ENCODE measurements around the gene ZNF782. TPM values are rescaled to one million over a fixed set of nuclear protein-coding genes. Genes with fewer than 3 reads are reported as not detected.
"Not testable (repeated sequence)": the region's sequence is repeated elsewhere in the genome, so short reads cannot be mapped to it uniquely, and the experiment has no call there.

ZNF782 gene
- polyA plus RNA-seq (2013, experiment 1 of 2) = 0.80 TPM
- polyA plus RNA-seq (2013, experiment 2 of 2) = 0.89 TPM

DNA sequence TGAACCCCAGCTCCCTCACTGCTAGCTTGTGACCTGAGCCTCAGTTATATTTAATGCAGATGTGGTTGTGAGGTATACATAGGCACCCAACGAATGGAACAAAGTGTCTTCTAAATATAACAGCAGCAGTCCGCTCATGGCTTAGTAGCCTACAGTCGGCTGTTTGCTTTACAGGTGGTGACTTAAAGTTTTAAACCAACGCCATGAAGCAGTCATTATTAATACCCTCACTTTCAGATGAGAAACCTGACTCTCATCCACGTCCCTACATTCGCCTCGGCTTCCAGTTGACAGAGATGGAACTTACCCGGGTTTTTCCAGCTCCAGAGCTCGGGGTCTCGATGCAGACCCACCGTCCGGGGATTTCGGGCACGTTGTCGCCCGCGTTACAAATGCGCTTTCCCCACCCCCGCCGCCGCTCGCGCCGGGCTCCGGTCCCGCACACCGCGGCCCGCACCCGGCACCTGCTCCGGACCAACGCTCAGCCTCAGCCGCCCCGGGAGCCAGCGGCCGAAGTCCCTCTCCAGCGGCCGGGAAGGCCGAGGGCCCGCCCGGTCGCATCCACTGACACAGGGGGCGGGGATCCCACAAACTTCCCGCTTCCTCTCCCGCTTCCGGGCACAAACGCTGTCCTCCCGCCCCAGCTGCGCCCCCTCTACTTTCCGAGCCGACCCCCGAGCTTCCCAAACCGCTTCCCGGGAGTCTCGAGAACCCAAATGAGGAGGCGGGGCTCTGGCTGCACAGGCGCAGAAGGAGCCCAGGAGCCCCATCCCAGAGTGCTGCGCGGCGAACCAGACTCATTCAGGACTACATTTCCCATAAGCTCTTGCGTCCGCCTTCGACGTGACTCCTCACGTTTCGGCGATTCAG is at the start of gene ZNF782:
Gene ZNF782 (minus strand): TSS at position 734 of the 870 bp plus-strand sequence. CDS start 2,553 bp downstream, outside the sequence.
- Histone ChIP-seq H3K18ac (ENCODE audit: low read depth in 1 of 2, low read length in 2 of 2) (peak within 1 kb of the TSS in 1 of 2 experiments; percentile 76), H3K9me3 (ENCODE audit: control insufficient read depth, low read length) (peaks cover 8% of the 10 kb centered on the region), H3K23ac (ENCODE audit: low read length in 2 of 2) (peak within 1 kb of the TSS in 1 of 2 experiments; percentile 52), H2BK12ac (ENCODE audit: low read length in 2 of 2) (no peak within 1 kb of the TSS), H2AK5ac (ENCODE audit: low read length, severe bottlenecking) (no peak within 1 kb of the TSS), H3K4ac (ENCODE audit: low read depth in 1 of 2, low read length in 2 of 2) (peak within 1 kb of the TSS; percentile 27 to 50), H3K4me1 (ENCODE audit: control insufficient read depth, insufficient read depth, low read depth, low read length) (peaks cover 19% of the 10 kb centered on the region), H2AFZ (ENCODE audit: low read depth, low read length) (peak within 1 kb of the TSS; percentile 89), H3K79me1 (replicated peaks; ENCODE audit: low read length, poor library complexity, severe bottlenecking) (peaks cover 18% of the 10 kb centered on the region), H3K27ac (ENCODE audit: low read length, poor library complexity, severe bottlenecking) (no peak within 1 kb of the TSS), H2BK15ac (ENCODE audit: low read depth, poor library complexity, severe bottlenecking) (no peak within 1 kb of the TSS), H2BK5ac (ENCODE audit: low read depth, low read length, poor library complexity, severe bottlenecking) (no peak within 1 kb of the TSS), H3K4me3 (ENCODE audit: insufficient read depth in 1 of 2, low read depth in 1 of 2, low read length in 2 of 2) (peak within 1 kb of the TSS; percentile 88 to 91), H3K4me2 (ENCODE audit: low read length, poor library complexity, severe bottlenecking) (peak within 1 kb of the TSS; percentile 92), H4K8ac (ENCODE audit: low read length) (peak within 1 kb of the TSS; percentile 82), H3K36me3 (ENCODE audit: control insufficient read depth in 1 of 2, insufficient read depth in 2 of 2, low read depth in 1 of 2, low read length in 2 of 2) (peaks cover 3 to 7% of the 10 kb centered on the region in 2 experiments), H3K27me3 (ENCODE audit: control insufficient read depth in 1 of 2, insufficient read depth in 1 of 2, low read length in 2 of 2) (peaks cover 0 to 9% of the 10 kb centered on the region in 2 experiments), H3K14ac (ENCODE audit: low read length in 2 of 2) (peak within 1 kb of the TSS in 1 of 2 experiments; percentile 70), H4K91ac (ENCODE audit: low read length) (no peak within 1 kb of the TSS), H3K9ac (ENCODE audit: low read length) (peak within 1 kb of the TSS; percentile 87), H2BK120ac (ENCODE audit: low read depth, low read length) (no peak within 1 kb of the TSS)
- under 1% methylated on average over 62 of the region's 67 CpGs for WGBS
- DNase-seq = peak; percentile 95

DNA sequence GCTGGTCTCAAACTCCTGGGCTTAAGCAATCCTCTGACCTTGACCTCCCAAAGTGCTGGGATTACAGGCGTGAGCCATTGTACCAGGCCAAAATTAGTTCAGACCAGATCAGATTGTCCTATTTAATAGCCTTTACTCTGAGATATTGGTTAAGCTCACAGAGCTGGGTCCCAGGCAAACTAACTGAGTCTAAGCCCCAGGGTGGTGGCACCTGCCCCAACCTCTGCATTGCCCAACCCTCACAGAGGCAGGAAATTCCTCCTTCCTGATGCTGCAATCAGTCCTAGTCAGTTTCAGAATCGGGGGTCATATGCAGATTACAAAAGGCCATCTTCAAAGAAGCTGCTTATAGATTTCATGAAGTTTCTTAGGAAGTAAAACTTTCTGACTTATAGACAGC is 45.7 kb upstream of the ZNF782 start:
- H2BK15ac ChIP-seq (ENCODE audit: low read depth, poor library complexity, severe bottlenecking); H2AFZ ChIP-seq (ENCODE audit: low read depth, low read length); DNase-seq; H4K91ac ChIP-seq (ENCODE audit: low read length); H3K4me1 ChIP-seq (ENCODE audit: control insufficient read depth, insufficient read depth, low read depth, low read length); H3K14ac ChIP-seq (ENCODE audit: low read length in 2 of 2); H2BK120ac ChIP-seq (ENCODE audit: low read depth, low read length); H3K79me1 ChIP-seq (replicated peaks; ENCODE audit: low read length, poor library complexity, severe bottlenecking); H3K23ac ChIP-seq (ENCODE audit: low read length in 2 of 2); H3K4me2 ChIP-seq (ENCODE audit: low read length, poor library complexity, severe bottlenecking); H3K4ac ChIP-seq (ENCODE audit: low read depth in 1 of 2, low read length in 2 of 2); H3K9me3 ChIP-seq (ENCODE audit: control insufficient read depth, low read length); H2AK5ac ChIP-seq (ENCODE audit: low read length, severe bottlenecking); H2BK5ac ChIP-seq (ENCODE audit: low read depth, low read length, poor library complexity, severe bottlenecking); H4K8ac ChIP-seq (ENCODE audit: low read length); H3K4me3 ChIP-seq (ENCODE audit: insufficient read depth in 1 of 2, low read depth in 1 of 2, low read length in 2 of 2); H2BK12ac ChIP-seq (ENCODE audit: low read length in 2 of 2); H3K27me3 ChIP-seq (ENCODE audit: control insufficient read depth in 1 of 2, insufficient read depth in 1 of 2, low read length in 2 of 2); H3K9ac ChIP-seq (ENCODE audit: low read length); H3K18ac ChIP-seq (ENCODE audit: low read depth in 1 of 2, low read length in 2 of 2); H3K27ac ChIP-seq (ENCODE audit: low read length, poor library complexity, severe bottlenecking): not testable (repeated sequence)
- peaks cover 0 to 13% of the 10 kb centered on the region in 2 experiments for H3K36me3 ChIP-seq (ENCODE audit: control insufficient read depth in 1 of 2, insufficient read depth in 2 of 2, low read depth in 1 of 2, low read length in 2 of 2)
- no CpG with 5 or more reads among the region's 2 CpGs for WGBS

DNA sequence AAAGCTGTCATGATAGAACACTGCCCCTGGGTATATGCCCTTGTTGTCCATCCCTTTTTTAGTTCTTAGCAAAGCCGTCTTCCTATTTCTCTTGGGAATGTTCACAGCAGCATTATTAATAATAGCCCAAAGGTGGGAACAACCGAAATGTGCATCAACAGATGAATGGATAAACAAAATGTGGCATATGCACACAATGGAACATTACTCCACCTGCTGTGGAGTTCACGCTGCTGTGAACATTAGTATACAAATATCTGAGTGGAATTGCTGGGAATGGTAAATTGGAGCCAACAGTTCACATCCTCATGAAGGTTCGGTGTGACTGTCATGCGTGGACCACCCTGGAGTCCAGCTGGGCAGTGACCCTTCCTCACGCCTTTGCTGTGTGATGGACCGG is 37.8 kb upstream of the ZNF782 start:
- Histone ChIP-seq H2AFZ (ENCODE audit: low read depth, low read length) (no peak overlapping the region), H2AK5ac (ENCODE audit: low read length, severe bottlenecking) (no peak overlapping the region), H3K27me3 (ENCODE audit: control insufficient read depth in 1 of 2, insufficient read depth in 1 of 2, low read length in 2 of 2) (no peaks in the 10 kb centered on the region), H3K14ac (ENCODE audit: low read length in 2 of 2) (no peak overlapping the region), H4K8ac (ENCODE audit: low read length) (no peak overlapping the region), H3K79me1 (replicated peaks; ENCODE audit: low read length, poor library complexity, severe bottlenecking) (no peaks in the 10 kb centered on the region), H4K91ac (ENCODE audit: low read length) (no peak overlapping the region), H3K27ac (ENCODE audit: low read length, poor library complexity, severe bottlenecking) (no peak overlapping the region), H2BK15ac (ENCODE audit: low read depth, poor library complexity, severe bottlenecking) (no peak overlapping the region), H3K4me2 (ENCODE audit: low read length, poor library complexity, severe bottlenecking) (no peak overlapping the region), H3K4me3 (ENCODE audit: insufficient read depth in 1 of 2, low read depth in 1 of 2, low read length in 2 of 2) (no peak overlapping the region), H2BK12ac (ENCODE audit: low read length in 2 of 2) (no peak overlapping the region), H2BK120ac (ENCODE audit: low read depth, low read length) (no peak overlapping the region), H3K9ac (ENCODE audit: low read length) (no peak overlapping the region), H3K18ac (ENCODE audit: low read depth in 1 of 2, low read length in 2 of 2) (no peak overlapping the region), H2BK5ac (ENCODE audit: low read depth, low read length, poor library complexity, severe bottlenecking) (no peak overlapping the region), H3K36me3 (ENCODE audit: control insufficient read depth in 1 of 2, insufficient read depth in 2 of 2, low read depth in 1 of 2, low read length in 2 of 2) (peaks cover 2 to 13% of the 10 kb centered on the region in 2 experiments), H3K23ac (ENCODE audit: low read length in 2 of 2) (no peak overlapping the region), H3K4me1 (ENCODE audit: control insufficient read depth, insufficient read depth, low read depth, low read length) (no peaks in the 10 kb centered on the region), H3K9me3 (ENCODE audit: control insufficient read depth, low read length) (no peaks in the 10 kb centered on the region), H3K4ac (ENCODE audit: low read depth in 1 of 2, low read length in 2 of 2) (no peak overlapping the region)
- no peak for DNase-seq
- WGBS = 98% methylated on average over 7 of the region's 7 CpGs

DNA sequence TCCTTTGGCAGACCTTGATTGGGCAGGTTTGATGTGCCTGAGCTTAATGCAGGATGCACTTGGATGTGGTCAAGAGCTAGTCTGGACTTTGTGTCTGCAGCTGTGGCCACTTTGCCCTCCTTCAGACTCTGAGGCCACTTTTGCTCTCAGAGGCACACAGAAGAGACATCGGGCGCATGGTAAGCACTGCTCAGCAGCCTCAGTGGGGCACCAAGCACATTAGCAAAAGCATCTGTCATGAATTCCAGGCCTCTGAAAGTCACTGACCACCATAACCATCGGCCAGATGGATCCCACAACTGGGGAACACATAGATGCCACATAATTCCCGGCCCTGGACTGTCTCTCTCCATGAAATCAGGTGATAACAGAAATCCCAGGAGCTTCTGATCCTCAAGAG is 34.3 kb upstream of the ZNF782 start:
- H3K9ac ChIP-seq (ENCODE audit: low read length) = no peak overlapping the region
- H4K91ac ChIP-seq (ENCODE audit: low read length) = no peak overlapping the region
- WGBS = 88% methylated on average over 4 of the region's 4 CpGs
- H3K79me1 ChIP-seq (replicated peaks; ENCODE audit: low read length, poor library complexity, severe bottlenecking) = no peaks in the 10 kb centered on the region
- H3K4ac ChIP-seq (ENCODE audit: low read depth in 1 of 2, low read length in 2 of 2) = no peak overlapping the region
- no peaks in the 10 kb centered on the region for H3K27me3 ChIP-seq (ENCODE audit: control insufficient read depth in 1 of 2, insufficient read depth in 1 of 2, low read length in 2 of 2)
- no peak overlapping the region for H3K4me3 ChIP-seq (ENCODE audit: insufficient read depth in 1 of 2, low read depth in 1 of 2, low read length in 2 of 2)
- peaks cover 7% of the 10 kb centered on the region for H3K4me1 ChIP-seq (ENCODE audit: control insufficient read depth, insufficient read depth, low read depth, low read length)
- no peak overlapping the region for H3K4me2 ChIP-seq (ENCODE audit: low read length, poor library complexity, severe bottlenecking)
- no peak for DNase-seq
- no peak overlapping the region for H2BK12ac ChIP-seq (ENCODE audit: low read length in 2 of 2)
- no peak overlapping the region for H3K18ac ChIP-seq (ENCODE audit: low read depth in 1 of 2, low read length in 2 of 2)
- no peak overlapping the region for H2BK5ac ChIP-seq (ENCODE audit: low read depth, low read length, poor library complexity, severe bottlenecking)
- no peak overlapping the region for H3K23ac ChIP-seq (ENCODE audit: low read length in 2 of 2)
- H2AFZ ChIP-seq (ENCODE audit: low read depth, low read length) = no peak overlapping the region
- H3K14ac ChIP-seq (ENCODE audit: low read length in 2 of 2) = no peak overlapping the region
- H3K36me3 ChIP-seq (ENCODE audit: control insufficient read depth in 1 of 2, insufficient read depth in 2 of 2, low read depth in 1 of 2, low read length in 2 of 2) = peaks cover 0 to 2% of the 10 kb centered on the region in 2 experiments
- no peak overlapping the region for H2BK120ac ChIP-seq (ENCODE audit: low read depth, low read length)
- H3K9me3 ChIP-seq (ENCODE audit: control insufficient read depth, low read length) = no peaks in the 10 kb centered on the region
- H3K27ac ChIP-seq (ENCODE audit: low read length, poor library complexity, severe bottlenecking) = no peak overlapping the region
- H2AK5ac ChIP-seq (ENCODE audit: low read length, severe bottlenecking) = no peak overlapping the region
- H2BK15ac ChIP-seq (ENCODE audit: low read depth, poor library complexity, severe bottlenecking) = no peak overlapping the region
- H4K8ac ChIP-seq (ENCODE audit: low read length) = no peak overlapping the region
